MCF 10A (cell line): ENCODE measurements around the gene BANP. TPM values are rescaled to one million over a fixed set of nuclear protein-coding genes. Genes with fewer than 3 reads are reported as not detected.
"Not testable (repeated sequence)": the region's sequence is repeated elsewhere in the genome, so short reads cannot be mapped to it uniquely, and the experiment has no call there.

Experiments
- BruUV-seq: library from RNA; stranded (reverse); fragments of 400-500 nt; replicated peaks from 2 replicates; lab custom pipeline; 2021; lab: Mats Ljungman, UMichigan
- CTCF ChIA-PET: fragments of 300-600 bp; sonication (Branson Sonifier 250); formaldehyde crosslinking; extraction: SDS; loops from one replicate; lab custom pipeline; 2021; ENCODE audit warnings: antibody characterized with exemption, inconsistent platforms; lab: Yijun Ruan, JAX
- POLR2A ChIA-PET: fragments of 300-600, 350-650 bp; sonication (Branson Sonifier 250); formaldehyde crosslinking; extraction: SDS; loops from one replicate; lab custom pipeline; 2020; ENCODE audit warnings: antibody characterized with exemption, inconsistent platforms; lab: Yijun Ruan, JAX
- DNase-seq: peaks from one replicate; pipeline ENCODE4 v3.0.0-alpha.2; 2018; ENCODE audit not compliant: unreplicated experiment
- H3K27ac Mint-ChIP-seq: one replicate; pipeline ENCODE4 v1.8.0; 2022; ENCODE audit warnings: mild to moderate bottlenecking, low read depth, mixed read lengths; ENCODE audit not compliant: unreplicated experiment
- H3K27me3 Mint-ChIP-seq: one replicate; pipeline ENCODE4 v1.8.0; 2022; ENCODE audit warnings: mixed read lengths; ENCODE audit not compliant: insufficient read depth, unreplicated experiment
- H3K36me3 Mint-ChIP-seq: one replicate; pipeline ENCODE4 v1.8.0; 2022; ENCODE audit warnings: mild to moderate bottlenecking, moderate library complexity, mixed read lengths; ENCODE audit not compliant: insufficient read depth, unreplicated experiment
- H3K4me1 Mint-ChIP-seq: one replicate; pipeline ENCODE4 v1.8.0; 2022; ENCODE audit warnings: mixed read lengths; ENCODE audit not compliant: insufficient read depth, unreplicated experiment
- H3K4me3 Mint-ChIP-seq: one replicate; pipeline ENCODE4 v1.8.0; 2022; ENCODE audit warnings: mild to moderate bottlenecking, moderate library complexity, mixed read lengths; ENCODE audit not compliant: unreplicated experiment
- H3K9me3 Mint-ChIP-seq: one replicate; pipeline ENCODE4 v1.8.0; 2022; ENCODE audit warnings: mixed read lengths; ENCODE audit not compliant: unreplicated experiment
- intact Hi-C: fragments of 100-400 bp; cut with micrococcal nuclease; formaldehyde crosslinking; loops from 2 replicates; pipeline ENCODE4 v1.14.1; 2022
- total RNA-seq: library from RNA; stranded (reverse); gene quantifications from 2 replicates; pipeline ENCODE4 v1.2.3, GENCODE V29; 2022
- TF ChIP-seq, protein P1 (sequence below): fragments of 200-600 bp; IDR thresholded peaks from one replicate; pipeline ENCODE4 v1.8.0; 2022; ENCODE audit warnings: antibody characterized with exemption, mild to moderate bottlenecking; ENCODE audit not compliant: unreplicated experiment

Gene BANP
- total RNA-seq, 1 experiment from 2014 or later = 38.2 TPM

DNA sequence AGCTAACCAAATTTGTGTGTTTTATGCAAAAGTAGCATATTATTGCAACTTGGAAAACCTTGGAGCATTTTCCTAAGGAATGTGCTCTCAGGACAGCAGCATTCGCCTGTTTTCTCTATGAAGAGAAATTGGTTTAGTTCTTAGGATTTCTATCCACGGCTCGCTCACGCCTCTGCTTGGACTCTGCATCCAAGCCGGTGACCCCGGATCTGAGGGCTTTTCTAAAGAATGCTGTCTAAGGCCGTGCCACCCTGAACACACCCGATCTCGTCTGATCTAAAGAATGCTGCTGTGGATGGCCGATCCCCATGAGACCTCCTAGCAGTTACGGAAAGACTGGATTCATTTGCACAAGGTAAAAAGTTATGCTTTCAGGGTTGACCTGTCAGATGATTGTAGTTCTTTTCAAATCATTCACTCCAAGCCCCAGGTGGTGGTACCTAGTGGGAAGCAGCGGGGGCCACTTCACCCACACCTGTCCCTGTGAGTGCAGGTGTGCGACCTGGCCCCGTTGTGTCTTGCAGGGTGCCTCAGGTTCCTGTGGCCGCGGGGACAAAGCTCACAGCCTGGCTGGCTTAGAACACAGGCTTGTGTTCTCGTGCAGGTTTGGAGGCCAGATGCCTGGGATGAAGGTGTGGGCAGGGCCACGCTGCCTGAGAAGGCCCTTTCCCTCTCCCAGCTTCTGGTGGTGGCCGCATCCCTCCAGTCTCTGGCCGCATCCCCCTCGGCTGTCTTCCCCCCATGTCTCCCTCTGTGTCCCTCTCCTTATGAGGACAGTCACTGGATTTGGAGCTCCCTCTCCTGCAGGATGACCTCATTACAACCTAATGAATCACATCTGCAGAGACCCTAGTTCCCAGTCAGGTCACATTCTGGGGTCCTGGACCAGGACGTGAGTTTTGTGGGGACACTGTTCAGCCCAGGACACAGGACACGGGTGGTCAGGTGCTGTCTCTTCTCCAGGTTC, 71.1 kb downstream of the BANP start:
- intact Hi-C loops = no loop called here
- H3K27ac Mint-ChIP-seq = no peak overlapping the region
- no peak overlapping the region for H3K4me3 Mint-ChIP-seq
- H3K9me3 Mint-ChIP-seq = no peaks in the 10 kb centered on the region
- no peaks in the 10 kb centered on the region for H3K4me1 Mint-ChIP-seq
- ChIA-PET CTCF (interaction anchor here (0.9 kb wide), 1 partner anchor 26 kb away, joined by 3 read pairs; no protein-coding TSS in a partner anchor), POLR2A (no interaction called here)
- no peaks in the 10 kb centered on the region for H3K27me3 Mint-ChIP-seq
- no peak for DNase-seq
- BruUV-seq = no TSS peak
- TF ChIP-seq, protein P1, sequence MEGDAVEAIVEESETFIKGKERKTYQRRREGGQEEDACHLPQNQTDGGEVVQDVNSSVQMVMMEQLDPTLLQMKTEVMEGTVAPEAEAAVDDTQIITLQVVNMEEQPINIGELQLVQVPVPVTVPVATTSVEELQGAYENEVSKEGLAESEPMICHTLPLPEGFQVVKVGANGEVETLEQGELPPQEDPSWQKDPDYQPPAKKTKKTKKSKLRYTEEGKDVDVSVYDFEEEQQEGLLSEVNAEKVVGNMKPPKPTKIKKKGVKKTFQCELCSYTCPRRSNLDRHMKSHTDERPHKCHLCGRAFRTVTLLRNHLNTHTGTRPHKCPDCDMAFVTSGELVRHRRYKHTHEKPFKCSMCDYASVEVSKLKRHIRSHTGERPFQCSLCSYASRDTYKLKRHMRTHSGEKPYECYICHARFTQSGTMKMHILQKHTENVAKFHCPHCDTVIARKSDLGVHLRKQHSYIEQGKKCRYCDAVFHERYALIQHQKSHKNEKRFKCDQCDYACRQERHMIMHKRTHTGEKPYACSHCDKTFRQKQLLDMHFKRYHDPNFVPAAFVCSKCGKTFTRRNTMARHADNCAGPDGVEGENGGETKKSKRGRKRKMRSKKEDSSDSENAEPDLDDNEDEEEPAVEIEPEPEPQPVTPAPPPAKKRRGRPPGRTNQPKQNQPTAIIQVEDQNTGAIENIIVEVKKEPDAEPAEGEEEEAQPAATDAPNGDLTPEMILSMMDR = no peak
- H3K36me3 Mint-ChIP-seq = peaks cover 17% of the 10 kb centered on the region

DNA sequence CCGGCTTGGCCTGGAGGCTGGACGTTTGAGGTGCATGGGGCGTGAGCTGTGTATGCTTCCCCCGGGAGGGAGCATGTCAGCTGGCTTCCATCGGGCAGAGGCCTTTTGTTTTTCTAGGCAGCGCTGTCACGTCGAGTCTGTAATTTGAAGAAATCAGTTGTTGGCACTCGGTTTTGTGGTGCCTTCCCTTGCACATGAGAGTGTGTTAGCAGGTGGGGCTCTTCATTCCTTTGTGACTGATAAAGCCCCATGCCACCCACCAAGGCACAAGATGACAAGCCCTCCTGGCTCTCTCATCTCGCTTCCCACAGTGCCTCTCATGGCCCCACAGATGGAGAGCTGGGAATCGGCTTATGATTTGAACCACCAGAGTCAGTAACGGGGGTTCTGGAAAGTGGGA, 72.1 kb downstream of the BANP start:
- H3K27me3 Mint-ChIP-seq = no peaks in the 10 kb centered on the region
- no peak overlapping the region for H3K4me3 Mint-ChIP-seq
- TF ChIP-seq, protein P1 = no peak
- BruUV-seq = no TSS peak
- intact Hi-C loops = no loop called here
- DNase-seq = no peak
- POLR2A ChIA-PET = no interaction called here
- H3K4me1 Mint-ChIP-seq = no peaks in the 10 kb centered on the region
- H3K36me3 Mint-ChIP-seq = peaks cover 27% of the 10 kb centered on the region
- no peak overlapping the region for H3K27ac Mint-ChIP-seq
- no peaks in the 10 kb centered on the region for H3K9me3 Mint-ChIP-seq
- CTCF ChIA-PET = interaction anchor here (0.7 to 0.9 kb wide), 2 partner anchors 27 to 1242 kb away, joined by 3 read pairs; no protein-coding TSS in a partner anchor

DNA sequence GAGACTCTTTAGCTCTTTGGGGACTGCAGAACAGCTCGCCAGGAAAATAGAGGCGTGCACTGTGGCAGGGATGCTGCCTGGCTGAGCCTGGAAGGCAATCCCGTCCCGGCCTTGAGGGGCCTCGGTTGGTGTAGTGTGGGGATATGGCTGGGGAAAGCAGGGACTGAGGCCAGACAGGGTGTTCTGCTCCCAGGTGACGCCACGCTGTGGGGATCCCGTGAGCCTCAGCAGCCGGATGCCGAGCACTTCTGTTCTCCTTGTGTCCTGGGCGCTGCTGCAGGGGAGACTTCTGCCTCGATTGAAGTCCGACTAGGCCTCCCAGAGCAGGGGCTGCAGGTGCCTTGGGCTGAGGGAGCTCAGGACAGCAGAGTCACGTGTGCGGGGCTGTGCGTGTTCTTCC, 72.6 kb downstream of the BANP start:
- CTCF ChIA-PET = interaction anchor here (0.7 kb wide), 1 partner anchor 1241 kb away, joined by 3 read pairs; no protein-coding TSS in a partner anchor
- TF ChIP-seq, protein P1 = no peak
- DNase-seq = no peak
- no peak overlapping the region for H3K4me3 Mint-ChIP-seq
- no peaks in the 10 kb centered on the region for H3K27me3 Mint-ChIP-seq
- POLR2A ChIA-PET = no interaction called here
- H3K36me3 Mint-ChIP-seq = peaks cover 31% of the 10 kb centered on the region
- H3K27ac Mint-ChIP-seq = no peak overlapping the region
- BruUV-seq = no TSS peak
- no peaks in the 10 kb centered on the region for H3K9me3 Mint-ChIP-seq
- no peaks in the 10 kb centered on the region for H3K4me1 Mint-ChIP-seq
- intact Hi-C loops = no loop called here

DNA sequence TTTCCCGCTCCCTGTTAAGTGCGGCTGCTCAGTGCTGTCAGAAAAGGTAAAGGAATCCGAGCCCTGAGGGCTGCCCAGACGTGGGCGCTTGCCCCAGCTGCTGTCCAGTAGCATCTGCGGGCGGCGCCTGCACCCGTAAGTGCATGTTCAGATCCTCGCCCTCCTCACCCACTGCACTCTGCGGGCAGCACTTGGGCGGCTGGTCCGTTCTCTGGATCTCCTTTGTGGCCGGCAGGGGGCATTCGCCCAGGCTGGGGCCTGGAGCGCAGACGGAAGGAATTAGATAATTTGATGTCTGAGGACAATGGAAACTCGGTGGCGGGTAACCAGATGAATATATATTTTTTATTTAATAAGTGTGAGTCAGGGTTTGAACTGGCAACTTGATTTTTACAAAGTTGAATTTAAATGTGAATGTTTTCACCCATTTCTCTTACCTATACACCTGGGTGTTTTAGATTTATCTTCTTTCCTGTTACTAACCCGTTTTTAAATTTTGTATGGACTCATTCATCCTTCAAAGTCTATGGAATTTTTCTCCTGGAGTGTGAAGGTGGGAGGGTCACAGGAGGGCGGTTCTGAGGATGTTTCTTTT, 73.4 kb downstream of the BANP start:
- H3K27ac Mint-ChIP-seq, CTCF ChIA-PET: not testable (repeated sequence)

DNA sequence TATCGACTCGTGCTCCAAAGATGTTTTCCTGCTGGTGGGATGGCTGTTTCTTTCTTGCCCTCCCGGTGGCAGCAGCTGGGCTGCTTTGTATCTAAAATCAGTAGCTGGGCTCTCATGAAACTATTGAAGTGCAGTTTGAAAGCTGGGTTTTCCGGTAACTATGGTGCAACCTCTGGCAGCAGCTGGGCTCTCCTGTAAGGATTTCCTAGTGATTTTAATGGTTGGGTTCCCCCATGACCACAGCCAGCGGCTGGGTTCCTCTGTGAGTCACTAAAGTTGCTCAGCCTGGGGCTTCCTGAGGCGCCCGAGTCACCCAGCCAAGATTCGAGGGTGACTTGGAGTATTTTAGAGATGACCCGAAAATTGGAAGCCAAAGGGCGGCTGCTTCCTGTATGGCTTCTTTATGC, 73.9 kb downstream of the BANP start:
- POLR2A ChIA-PET, H3K27me3 Mint-ChIP-seq, H3K4me1 Mint-ChIP-seq, CTCF ChIA-PET, H3K4me3 Mint-ChIP-seq, H3K9me3 Mint-ChIP-seq, BruUV-seq, intact Hi-C loops: not testable (repeated sequence)
- peaks cover 30% of the 10 kb centered on the region for H3K36me3 Mint-ChIP-seq
- peak overlapping the region; percentile 39 for H3K27ac Mint-ChIP-seq
- DNase-seq = peak; percentile 73

More for the DNA sequence above, 73.4 kb downstream of the BANP start:
- H3K27me3 Mint-ChIP-seq, H3K4me3 Mint-ChIP-seq, BruUV-seq, H3K9me3 Mint-ChIP-seq, intact Hi-C loops, H3K4me1 Mint-ChIP-seq, POLR2A ChIA-PET: not testable (repeated sequence)
- H3K36me3 Mint-ChIP-seq = peaks cover 32% of the 10 kb centered on the region
- peak; percentile 27 for DNase-seq
- TF ChIP-seq, protein P1 = peak; percentile 33
